H9 (cell line): ENCODE measurements around the gene REEP1. TPM values are rescaled to one million over a fixed set of nuclear protein-coding genes. Genes with fewer than 3 reads are reported as not detected.

Experiments
- DNase-seq: peaks from one replicate; pipeline ENCODE4 v3.0.0-alpha.2; 2017
- H2AFZ ChIP-seq: one replicate; pipeline ENCODE4 v1.6.1; 2013; ENCODE audit warnings: mild to moderate bottlenecking, low read length, control low read depth, moderate library complexity
- H2AK5ac ChIP-seq: 2 replicates; pipeline ENCODE4 v1.6.1; 2013; ENCODE audit warnings: low read length, control low read depth, mixed read lengths; ENCODE audit not compliant: insufficient read length
- H2BK120ac ChIP-seq: one replicate; pipeline ENCODE4 v1.6.1; 2013; ENCODE audit warnings: low read depth, mild to moderate bottlenecking, low read length, control low read depth, inconsistent platforms; ENCODE audit not compliant: poor library complexity, severe bottlenecking
- H2BK12ac ChIP-seq: 2 replicates; pipeline ENCODE4 v1.6.1; 2013; ENCODE audit warnings: low read length, control low read depth, mixed read lengths, low read depth; ENCODE audit not compliant: insufficient read length
- H2BK15ac ChIP-seq: 2 replicates; pipeline ENCODE4 v1.6.1; 2013; ENCODE audit warnings: low read depth, low read length, control low read depth
- H2BK20ac ChIP-seq: one replicate; pipeline ENCODE4 v1.6.1; 2013; ENCODE audit warnings: low read depth, mild to moderate bottlenecking, low read length, control low read depth, inconsistent platforms; ENCODE audit not compliant: poor library complexity, severe bottlenecking
- H2BK5ac ChIP-seq: 2 replicates; pipeline ENCODE4 v1.6.1; 2013; ENCODE audit warnings: low read length, control low read depth, mixed read lengths; ENCODE audit not compliant: insufficient read length
- H3K14ac ChIP-seq: 2 replicates; pipeline ENCODE4 v1.6.1; 2013; ENCODE audit warnings: low read length, control low read depth; ENCODE audit not compliant: insufficient read depth
- H3K18ac ChIP-seq: 2 replicates; pipeline ENCODE4 v1.6.1; 2013; ENCODE audit warnings: low read depth, mild to moderate bottlenecking, mixed read lengths, low read length, control low read depth; ENCODE audit not compliant: insufficient read length
- H3K23ac ChIP-seq: 2 replicates; pipeline ENCODE4 v1.6.1; 2013; ENCODE audit warnings: low read length, control low read depth, mixed read lengths, low read depth; ENCODE audit not compliant: insufficient read length
- H3K23me2 ChIP-seq: 2 replicates; pipeline ENCODE4 v1.6.1; 2013; ENCODE audit warnings: low read depth, mild to moderate bottlenecking, mixed read lengths, low read length, control low read depth; ENCODE audit not compliant: insufficient read length, poor library complexity, severe bottlenecking
- H3K27ac ChIP-seq: 2 replicates; pipeline ENCODE4 v1.5.1; 2013; ENCODE audit warnings: low read length, control low read depth, mixed read lengths, low read depth; ENCODE audit not compliant: insufficient read length
- H3K27me3 ChIP-seq: 2 replicates; pipeline ENCODE4 v1.6.1; 2013; ENCODE audit warnings: low read length, control low read depth, inconsistent platforms; ENCODE audit not compliant: insufficient read depth
- H3K4ac ChIP-seq: 2 replicates; pipeline ENCODE4 v1.6.1; 2013; ENCODE audit warnings: low read depth, mild to moderate bottlenecking, control low read depth, inconsistent platforms, low read length, moderate library complexity
- H3K4me1 ChIP-seq: 2 replicates; pipeline ENCODE4 v1.6.1; 2013; ENCODE audit warnings: low read length, control low read depth, inconsistent platforms; ENCODE audit not compliant: insufficient read depth
- H3K4me2 ChIP-seq: 2 replicates; pipeline ENCODE4 v1.6.1; 2013; ENCODE audit warnings: low read length, control low read depth, mixed read lengths; ENCODE audit not compliant: insufficient read length, insufficient read depth
- H3K56ac ChIP-seq: 2 replicates; pipeline ENCODE4 v1.6.1; 2013; ENCODE audit warnings: low read depth, mild to moderate bottlenecking, mixed read lengths, low read length, control low read depth; ENCODE audit not compliant: insufficient read length
- H3K79me1 ChIP-seq: 2 replicates; pipeline ENCODE4 v1.6.1; 2013; ENCODE audit warnings: low read depth, mild to moderate bottlenecking, moderate library complexity, low read length, control low read depth, inconsistent platforms; ENCODE audit not compliant: insufficient read depth, poor library complexity, severe bottlenecking
- H3K79me2 ChIP-seq: 2 replicates; pipeline ENCODE4 v1.6.1; 2013; ENCODE audit warnings: low read length, control low read depth, inconsistent platforms; ENCODE audit not compliant: insufficient read depth
- H3K9ac ChIP-seq: 2 replicates; pipeline ENCODE4 v1.6.1; 2013; ENCODE audit warnings: low read length, control low read depth, mixed read lengths; ENCODE audit not compliant: insufficient read length; ENCODE audit errors: extremely low read depth
- H3K9me3 ChIP-seq: one replicate; pipeline ENCODE4 v1.6.1; 2013; ENCODE audit warnings: low read depth, low read length, inconsistent platforms; ENCODE audit not compliant: control insufficient read depth
- H3T11ph ChIP-seq: one replicate; pipeline ENCODE4 v1.6.1; 2013; ENCODE audit warnings: mild to moderate bottlenecking, low read length, control low read depth, inconsistent platforms
- H4K20me1 ChIP-seq: one replicate; pipeline ENCODE4 v1.6.1; 2013; ENCODE audit not compliant: control insufficient read depth, insufficient read length, insufficient read depth
- H4K5ac ChIP-seq: 2 replicates; pipeline ENCODE4 v1.6.1; 2013; ENCODE audit warnings: low read depth, mild to moderate bottlenecking, mixed read lengths, low read length, control low read depth; ENCODE audit not compliant: insufficient read length
- H4K8ac ChIP-seq: replicated peaks from 2 replicates; pipeline ENCODE4 v1.6.1; 2013; ENCODE audit warnings: low read length, control low read depth, mixed read lengths, low read depth; ENCODE audit not compliant: insufficient read length
- H4K91ac ChIP-seq: 2 replicates; pipeline ENCODE4 v1.6.1; 2013; ENCODE audit warnings: low read depth, mild to moderate bottlenecking, moderate library complexity, mixed read lengths, low read length, control low read depth; ENCODE audit not compliant: insufficient read length
- H3K27ac Mint-ChIP-seq, 3 experiments: 2 replicates in 2 of 3; 3 replicates in 1 of 3; pipeline ENCODE4 v1.8.0; 2020 to 2021; ENCODE audit warnings: mixed read lengths in 3 of 3, mild to moderate bottlenecking in 1 of 3, moderate library complexity in 1 of 3
- H3K27me3 Mint-ChIP-seq: 2 replicates; pipeline ENCODE4 v1.8.0; 2021; ENCODE audit warnings: low read depth, mild to moderate bottlenecking, moderate library complexity, mixed read lengths
- H3K36me3 Mint-ChIP-seq, 3 experiments: 2 replicates in 2 of 3; 3 replicates in 1 of 3; pipeline ENCODE4 v1.8.0; 2020 to 2021; ENCODE audit warnings: low read depth in 3 of 3, mixed read lengths in 3 of 3; ENCODE audit not compliant: insufficient read depth in 1 of 3
- H3K4me1 Mint-ChIP-seq, 2 experiments: 2 replicates each; pipeline ENCODE4 v1.8.0; 2020; ENCODE audit warnings: mixed read lengths in 2 of 2
- H3K4me3 Mint-ChIP-seq, 2 experiments: 2 replicates in 1 of 2; 3 replicates in 1 of 2; pipeline ENCODE4 v1.8.0; 2020 to 2021; ENCODE audit warnings: mild to moderate bottlenecking in 2 of 2, mixed read lengths in 2 of 2, moderate library complexity in 1 of 2
- H3K9me3 Mint-ChIP-seq, 2 experiments: 2 replicates in 1 of 2; 3 replicates in 1 of 2; pipeline ENCODE4 v1.8.0; 2020; ENCODE audit warnings: mild to moderate bottlenecking in 2 of 2, mixed read lengths in 2 of 2, moderate library complexity in 1 of 2
- CTCF ChIP-seq: fragments of 200-600 bp; sonication (generic); conservative IDR thresholded peaks from 3 replicates; pipeline ENCODE4 v1.8.0; 2021; ENCODE audit warnings: antibody characterized with exemption, mild to moderate bottlenecking
- WGBS: extraction: QIAGEN DNeasy Blood & Tissue Kit; methylation state at CpG from one replicate; pipeline ENCODE4 v1.1.7; 2013; ENCODE audit warnings: missing lambda C conversion rate, low lambda C conversion rate, mixed read lengths; ENCODE audit not compliant: insufficient read length; ENCODE audit errors: extremely low coverage; 5-methylcytosine and 5-hydroxymethylcytosine counted together
- total RNA-seq: library from RNA; stranded (reverse); gene quantifications from 2 replicates; pipeline ENCODE4 v1.2.1, GENCODE V29; 2021

Gene REEP1
- total RNA-seq, 1 experiment from 2014 or later = 1.3 TPM

- WGBS = no CpG with 5 or more reads among the region's 3 CpGs
- Histone ChIP-seq H3K27me3 (no peaks in the 10 kb centered on the region), H2BK5ac (no peak overlapping the region), H3K56ac (no peak overlapping the region), H3K23ac (no peak overlapping the region), H4K5ac (no peak overlapping the region), H2BK12ac (no peak overlapping the region), H4K20me1 (no peaks in the 10 kb centered on the region), H3K4ac (no peak overlapping the region), H3K18ac (no peak overlapping the region), H2AFZ (no peak overlapping the region), H4K91ac (no peak overlapping the region), H2BK20ac (no peak overlapping the region), H3T11ph (no peak overlapping the region), H3K4me1 (no peaks in the 10 kb centered on the region), H3K4me2 (no peak overlapping the region), H4K8ac (no peak overlapping the region), H2BK15ac (no peak overlapping the region), H2AK5ac (no peak overlapping the region), H3K27ac (no peak overlapping the region), H3K14ac (no peak overlapping the region), H3K9me3 (no peaks in the 10 kb centered on the region), H2BK120ac (no peak overlapping the region), H3K79me2 (no peaks in the 10 kb centered on the region), H3K9ac (no peak overlapping the region), H3K79me1 (no peaks in the 10 kb centered on the region), H3K23me2 (no peaks in the 10 kb centered on the region)
- no peak for TF ChIP-seq CTCF
- peaks cover 10% of the 10 kb centered on the region for H3K27me3 Mint-ChIP-seq
- no peak overlapping the region for H3K4me3 Mint-ChIP-seq
- peaks cover 0 to 11% of the 10 kb centered on the region in 2 experiments; a peak in 2 of 4 replicates for H3K4me1 Mint-ChIP-seq
- DNase-seq = no peak
- H3K36me3 Mint-ChIP-seq = no peaks in the 10 kb centered on the region; a peak in 1 of 7 replicates
- H3K9me3 Mint-ChIP-seq = no peaks in the 10 kb centered on the region
- no peak overlapping the region; a peak in 1 of 7 replicates for H3K27ac Mint-ChIP-seq
Observed at GRCh38 chr2:86284987-86285386, 52.4 kb downstream of the REEP1 start.
